ENCODE data around the gene PTPRR.

- no peak for TF ChIP-seq POLR2A (IDR thresholded peaks at IDR 0.05)
- TF ChIP-seq CTCF (IDR thresholded peaks at IDR 0.05): no peak
These were observed 90.1 kb downstream of the PTPRR start for GRCh38 chr12:70830221-70831061.
